ENCODE results near the gene ERICH2. TPM values are rescaled to one million over a fixed set of nuclear protein-coding genes. Genes with fewer than 3 reads are reported as not detected.

The ERICH2 gene
- total RNA-seq, 2 donors from 2014 or later: 0.73 TPM; not detected in 1

- TF ChIP-seq, protein P1, sequence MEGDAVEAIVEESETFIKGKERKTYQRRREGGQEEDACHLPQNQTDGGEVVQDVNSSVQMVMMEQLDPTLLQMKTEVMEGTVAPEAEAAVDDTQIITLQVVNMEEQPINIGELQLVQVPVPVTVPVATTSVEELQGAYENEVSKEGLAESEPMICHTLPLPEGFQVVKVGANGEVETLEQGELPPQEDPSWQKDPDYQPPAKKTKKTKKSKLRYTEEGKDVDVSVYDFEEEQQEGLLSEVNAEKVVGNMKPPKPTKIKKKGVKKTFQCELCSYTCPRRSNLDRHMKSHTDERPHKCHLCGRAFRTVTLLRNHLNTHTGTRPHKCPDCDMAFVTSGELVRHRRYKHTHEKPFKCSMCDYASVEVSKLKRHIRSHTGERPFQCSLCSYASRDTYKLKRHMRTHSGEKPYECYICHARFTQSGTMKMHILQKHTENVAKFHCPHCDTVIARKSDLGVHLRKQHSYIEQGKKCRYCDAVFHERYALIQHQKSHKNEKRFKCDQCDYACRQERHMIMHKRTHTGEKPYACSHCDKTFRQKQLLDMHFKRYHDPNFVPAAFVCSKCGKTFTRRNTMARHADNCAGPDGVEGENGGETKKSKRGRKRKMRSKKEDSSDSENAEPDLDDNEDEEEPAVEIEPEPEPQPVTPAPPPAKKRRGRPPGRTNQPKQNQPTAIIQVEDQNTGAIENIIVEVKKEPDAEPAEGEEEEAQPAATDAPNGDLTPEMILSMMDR (IDR thresholded peaks at IDR 0.05): no peak
- TF ChIP-seq POLR2A (IDR thresholded peaks at IDR 0.05): no peak
- no peak for TF ChIP-seq POLR2AphosphoS5 (IDR thresholded peaks at IDR 0.05)
- Histone ChIP-seq H3K36me3 (no peaks in the 10 kb centered on the region), H3K27ac (no peak overlapping the region), H3K9me3 (no peaks in the 10 kb centered on the region), H3K27me3 (replicated peaks; ENCODE audit: insufficient read depth) (peaks cover 46% of the 10 kb centered on the region), H3K4me3 (no peak overlapping the region), H3K4me1 (replicated peaks) (peaks cover 28% of the 10 kb centered on the region)
- DNase-seq (ENCODE audit: low spot score): no peak
- 32% methylated on average over 45 of the region's 45 CpGs for WGBS
- intact Hi-C loops (cut with DNase I): loop anchor here (10.0 kb wide), 1 partner anchor 325 kb away; no protein-coding TSS in a partner anchor
These were observed 49.8 kb downstream of the ERICH2 start for GRCh38 chr2:170819680-170820664.

DNA sequence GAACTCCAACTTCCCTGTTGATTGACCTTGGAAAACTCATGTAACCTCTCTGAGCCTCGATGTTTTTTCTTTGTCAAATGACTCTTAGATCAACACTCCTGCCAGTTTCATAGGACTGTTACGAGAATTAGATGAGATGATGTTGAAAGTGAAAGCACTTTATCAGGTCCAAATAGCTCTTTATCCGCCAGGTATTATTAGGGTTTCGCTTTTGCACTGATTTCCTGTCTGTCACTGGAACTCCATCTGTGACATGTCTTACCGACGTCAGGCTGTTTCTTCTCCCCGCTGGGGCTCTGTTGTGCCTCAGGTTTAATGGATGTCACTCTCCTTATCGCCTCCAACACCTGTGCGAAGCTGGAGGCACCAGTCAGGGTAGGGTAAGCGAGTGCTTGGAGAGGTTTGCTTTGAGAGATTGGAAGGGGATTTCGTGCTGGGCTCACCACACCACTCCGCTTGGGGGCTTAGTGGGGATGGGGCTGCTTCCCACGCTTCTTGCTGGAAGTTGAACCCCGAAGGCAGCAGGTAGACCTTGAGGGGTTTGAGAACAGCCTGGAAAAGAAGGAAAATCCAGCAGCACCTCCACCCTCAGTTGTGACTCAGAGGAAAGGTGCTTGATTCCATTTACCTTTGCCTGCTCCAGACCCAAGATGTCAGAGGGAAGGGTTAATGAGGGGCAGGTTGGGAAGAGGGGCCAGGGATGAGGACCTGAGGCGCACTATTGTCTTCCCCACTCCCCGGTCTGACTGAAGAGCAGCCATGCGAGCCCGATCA is 50.8 kb downstream of the ERICH2 start:
- H3K4me3 ChIP-seq: no peak overlapping the region
- no peaks in the 10 kb centered on the region for H3K9me3 ChIP-seq
- peaks cover 26% of the 10 kb centered on the region for H3K4me1 ChIP-seq (replicated peaks)

GRCh38 chr2:170821531-170822289 is 51.5 kb downstream of the ERICH2 start:
- no peak overlapping the region for H3K4me3 ChIP-seq
- TF ChIP-seq, protein P1 (IDR thresholded peaks at IDR 0.05): no peak
- TF ChIP-seq POLR2A (IDR thresholded peaks at IDR 0.05) (no peak), POLR2AphosphoS5 (IDR thresholded peaks at IDR 0.05) (no peak)
- H3K27me3 ChIP-seq (replicated peaks; ENCODE audit: insufficient read depth): peaks cover 41% of the 10 kb centered on the region

More for the DNA sequence above, 50.8 kb downstream of the ERICH2 start:
- intact Hi-C loops (cut with DNase I): no loop called here
- 32% methylated on average over 18 of the region's 18 CpGs for WGBS
- no peak for DNase-seq (ENCODE audit: low spot score)
- Histone ChIP-seq H3K36me3 (no peaks in the 10 kb centered on the region), H3K27ac (no peak overlapping the region), H3K27me3 (replicated peaks; ENCODE audit: insufficient read depth) (peaks cover 41% of the 10 kb centered on the region)
- TF ChIP-seq, protein P1 (IDR thresholded peaks at IDR 0.05): no peak
- TF ChIP-seq POLR2AphosphoS5 (IDR thresholded peaks at IDR 0.05): no peak
- TF ChIP-seq POLR2A (IDR thresholded peaks at IDR 0.05): no peak

GRCh38 chr2:170822290-170823087 is 52.3 kb downstream of the ERICH2 start:
- Histone ChIP-seq H3K27me3 (replicated peaks; ENCODE audit: insufficient read depth) (peaks cover 41% of the 10 kb centered on the region), H3K9me3 (no peaks in the 10 kb centered on the region), H3K4me3 (no peak overlapping the region), H3K27ac (no peak overlapping the region), H3K4me1 (replicated peaks) (peaks cover 13% of the 10 kb centered on the region), H3K36me3 (no peaks in the 10 kb centered on the region)
- DNase-seq (ENCODE audit: low spot score): no peak
- TF ChIP-seq POLR2AphosphoS5 (IDR thresholded peaks at IDR 0.05) (no peak), POLR2A (IDR thresholded peaks at IDR 0.05) (no peak)
- TF ChIP-seq, protein P1 (IDR thresholded peaks at IDR 0.05): no peak
- intact Hi-C loops (cut with DNase I): no loop called here
- 33% methylated on average over 43 of the region's 43 CpGs for WGBS

More at GRCh38 chr2:170821531-170822289, 51.5 kb downstream of the ERICH2 start:
- WGBS: 24% methylated on average over 40 of the region's 40 CpGs
- no peaks in the 10 kb centered on the region for H3K36me3 ChIP-seq
- H3K27ac ChIP-seq: no peak overlapping the region
- DNase-seq (ENCODE audit: low spot score): no peak
- H3K9me3 ChIP-seq: no peaks in the 10 kb centered on the region
- intact Hi-C loops (cut with DNase I): no loop called here
- H3K4me1 ChIP-seq (replicated peaks): peaks cover 19% of the 10 kb centered on the region
